ENCODE data around the gene G0S2. TPM values are rescaled to one million over a fixed set of nuclear protein-coding genes. Genes with fewer than 3 reads are reported as not detected.

Gene G0S2
- total RNA-seq, 2 experiments from 2014 or later = 4.9 to 5.7 TPM

- Mint-ChIP-seq H3K36me3 (ENCODE audit: low read depth) (no peaks in the 10 kb centered on the region), H3K9me3 (no peaks in the 10 kb centered on the region), H3K4me1 (ENCODE audit: low read depth) (peaks cover 34% of the 10 kb centered on the region), H3K4me3 (no peak overlapping the region), H3K27me3 (peaks cover 6% of the 10 kb centered on the region), H3K27ac (no peak overlapping the region)
- DNase-seq (no peak), ATAC-seq (no peak)
- intact Hi-C loops (cut with micrococcal nuclease) = no loop called here
- no peak for TF ChIP-seq CTCF (IDR thresholded peaks at IDR 0.05)
- POLR2A ChIA-PET = no interaction called here
- CTCF ChIA-PET = interaction anchor here (1.3 to 2.1 kb wide), 2 partner anchors 86 to 89 kb away, joined by 3 to 6 read pairs; no protein-coding TSS in a partner anchor
Measured at GRCh38 chr1:209655411-209656231, 19.6 kb upstream of the G0S2 start.

- Mint-ChIP-seq H3K9me3 (no peaks in the 10 kb centered on the region), H3K27me3 (peaks cover 6% of the 10 kb centered on the region), H3K4me1 (ENCODE audit: low read depth) (peaks cover 26% of the 10 kb centered on the region), H3K4me3 (no peak overlapping the region), H3K36me3 (ENCODE audit: low read depth) (no peaks in the 10 kb centered on the region), H3K27ac (no peak overlapping the region)
- DNase-seq (peak; percentile 12), ATAC-seq (peak; percentile 21)
- ChIA-PET CTCF (interaction anchor here (1.0 kb wide), 1 partner anchor 55 kb away, joined by 3 read pairs; no protein-coding TSS in a partner anchor), POLR2A (interaction anchor here (1.2 kb wide), 1 partner anchor 13 kb away, joined by 3 read pairs; no protein-coding TSS in a partner anchor)
- no peak for TF ChIP-seq CTCF (IDR thresholded peaks at IDR 0.05)
- intact Hi-C loops (cut with micrococcal nuclease) = no loop called here
Measured at GRCh38 chr1:209657140-209657879, 17.9 kb upstream of the G0S2 start.

- no peak overlapping the region for H3K27ac Mint-ChIP-seq
- H3K4me1 Mint-ChIP-seq (ENCODE audit: low read depth) = peaks cover 21% of the 10 kb centered on the region
- H3K36me3 Mint-ChIP-seq (ENCODE audit: low read depth) = no peaks in the 10 kb centered on the region
- ATAC-seq (no peak), DNase-seq (no peak)
- peaks cover 6% of the 10 kb centered on the region for H3K27me3 Mint-ChIP-seq
- no peaks in the 10 kb centered on the region for H3K9me3 Mint-ChIP-seq
- TF ChIP-seq CTCF (IDR thresholded peaks at IDR 0.05) = no peak
- ChIA-PET POLR2A (interaction anchor here (1.2 kb wide), 1 partner anchor 13 kb away, joined by 3 read pairs; no protein-coding TSS in a partner anchor), CTCF (interaction anchor here (0.7 to 1.0 kb wide), 4 partner anchors 33 to 91 kb away, joined by 3 to 4 read pairs (median 3); no protein-coding TSS in a partner anchor)
- intact Hi-C loops (cut with micrococcal nuclease) = no loop called here
- H3K4me3 Mint-ChIP-seq = no peak overlapping the region
Measured at GRCh38 chr1:209657918-209658317, 17.3 kb upstream of the G0S2 start.

GRCh38 chr1:209659909-209660308, 15.3 kb upstream of the G0S2 start:
- Mint-ChIP-seq H3K36me3 (ENCODE audit: low read depth) (no peaks in the 10 kb centered on the region), H3K4me3 (no peak overlapping the region), H3K27ac (no peak overlapping the region), H3K27me3 (peaks cover 6% of the 10 kb centered on the region), H3K9me3 (no peaks in the 10 kb centered on the region), H3K4me1 (ENCODE audit: low read depth) (peaks cover 13% of the 10 kb centered on the region)
- CTCF ChIA-PET = interaction anchor here (1.2 kb wide), 1 partner anchor 33 kb away, joined by 4 read pairs; no protein-coding TSS in a partner anchor
- peak; percentile 94 for ATAC-seq
- intact Hi-C loops (cut with micrococcal nuclease) = no loop called here
- POLR2A ChIA-PET = no interaction called here
- TF ChIP-seq CTCF (IDR thresholded peaks at IDR 0.05) = no peak
- DNase-seq = peak; percentile 42
